ENCODE measurements around the gene CEP152. TPM values are rescaled to one million over a fixed set of nuclear protein-coding genes. Genes with fewer than 3 reads are reported as not detected.

Gene CEP152
- total and polyA plus RNA-seq, 9 of the 15 experiments (the other 6 are each of a cell fraction or from before 2014, with no cell fraction given): 9.9 to 43.0 (median 23.6) TPM

- TF ChIP-seq CC2D1A (IDR thresholded peaks at IDR 0.05) (no peak; the same call in 1 of the 2 replicates), GABPB1 (CRISPR knock-in tag; IDR thresholded peaks at IDR 0.05) (no peak), NFATC3 (IDR thresholded peaks at IDR 0.05) (no peak), TRIM28 (IDR thresholded peaks at IDR 0.05) (no peak), GATAD2B (IDR thresholded peaks at IDR 0.05; ENCODE audit: borderline replicate concordance) (no peak), EHMT2 (IDR thresholded peaks at IDR 0.05) (peak; percentile 27; the same call in 1 of the 2 replicates), ZNF23 (CRISPR knock-in tag; IDR thresholded peaks at IDR 0.05) (no peak), MITF (IDR thresholded peaks at IDR 0.05) (no peak), ZNF561 (CRISPR knock-in tag; conservative IDR thresholded peaks at IDR 0.05) (no peak), ELF4 (CRISPR knock-in tag; IDR thresholded peaks at IDR 0.05) (no peak), ZNF165 (CRISPR knock-in tag; IDR thresholded peaks at IDR 0.05; ENCODE audit: borderline replicate concordance) (no peak), MECOM (CRISPR knock-in tag; IDR thresholded peaks at IDR 0.05) (no peak), TCF15 (CRISPR knock-in tag; IDR thresholded peaks at IDR 0.05) (no peak), FOXJ2 (tag; IDR thresholded peaks at IDR 0.05) (no peak), ZFP30 (CRISPR knock-in tag; IDR thresholded peaks at IDR 0.05; ENCODE audit: borderline replicate concordance) (no peak), NONO (IDR thresholded peaks at IDR 0.05; ENCODE audit: low read depth in 2 of 2, low read length in 1 of 2) (no peak), FOXA3 (CRISPR knock-in tag; conservative IDR thresholded peaks at IDR 0.05 in 1 of 2, IDR thresholded peaks at IDR 0.05 in 1 of 2) (peak; percentile 60 to 97; a peak in 3 of 4 replicates), KAT2B (IDR thresholded peaks at IDR 0.05; ENCODE audit: low read depth, low read length) (no peak), HNRNPLL (IDR thresholded peaks at IDR 0.05; ENCODE audit: low read depth, low read length, poor library complexity, severe bottlenecking) (no peak), THRAP3 (IDR thresholded peaks at IDR 0.05; ENCODE audit: borderline replicate concordance) (no peak), DIDO1 (tag; IDR thresholded peaks at IDR 0.05; ENCODE audit: low read depth) (no peak), CREM (IDR thresholded peaks at IDR 0.05; ENCODE audit: low read depth) (no peak), EZH2 (IDR thresholded peaks at IDR 0.05; ENCODE audit: borderline replicate concordance, low read depth, low read length) (no peak)
- TF ChIP-seq, protein P1, sequence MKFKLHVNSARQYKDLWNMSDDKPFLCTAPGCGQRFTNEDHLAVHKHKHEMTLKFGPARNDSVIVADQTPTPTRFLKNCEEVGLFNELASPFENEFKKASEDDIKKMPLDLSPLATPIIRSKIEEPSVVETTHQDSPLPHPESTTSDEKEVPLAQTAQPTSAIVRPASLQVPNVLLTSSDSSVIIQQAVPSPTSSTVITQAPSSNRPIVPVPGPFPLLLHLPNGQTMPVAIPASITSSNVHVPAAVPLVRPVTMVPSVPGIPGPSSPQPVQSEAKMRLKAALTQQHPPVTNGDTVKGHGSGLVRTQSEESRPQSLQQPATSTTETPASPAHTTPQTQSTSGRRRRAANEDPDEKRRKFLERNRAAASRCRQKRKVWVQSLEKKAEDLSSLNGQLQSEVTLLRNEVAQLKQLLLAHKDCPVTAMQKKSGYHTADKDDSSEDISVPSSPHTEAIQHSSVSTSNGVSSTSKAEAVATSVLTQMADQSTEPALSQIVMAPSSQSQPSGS (CRISPR knock-in tag; IDR thresholded peaks at IDR 0.05): no peak
- TF ChIP-seq, protein P2, sequence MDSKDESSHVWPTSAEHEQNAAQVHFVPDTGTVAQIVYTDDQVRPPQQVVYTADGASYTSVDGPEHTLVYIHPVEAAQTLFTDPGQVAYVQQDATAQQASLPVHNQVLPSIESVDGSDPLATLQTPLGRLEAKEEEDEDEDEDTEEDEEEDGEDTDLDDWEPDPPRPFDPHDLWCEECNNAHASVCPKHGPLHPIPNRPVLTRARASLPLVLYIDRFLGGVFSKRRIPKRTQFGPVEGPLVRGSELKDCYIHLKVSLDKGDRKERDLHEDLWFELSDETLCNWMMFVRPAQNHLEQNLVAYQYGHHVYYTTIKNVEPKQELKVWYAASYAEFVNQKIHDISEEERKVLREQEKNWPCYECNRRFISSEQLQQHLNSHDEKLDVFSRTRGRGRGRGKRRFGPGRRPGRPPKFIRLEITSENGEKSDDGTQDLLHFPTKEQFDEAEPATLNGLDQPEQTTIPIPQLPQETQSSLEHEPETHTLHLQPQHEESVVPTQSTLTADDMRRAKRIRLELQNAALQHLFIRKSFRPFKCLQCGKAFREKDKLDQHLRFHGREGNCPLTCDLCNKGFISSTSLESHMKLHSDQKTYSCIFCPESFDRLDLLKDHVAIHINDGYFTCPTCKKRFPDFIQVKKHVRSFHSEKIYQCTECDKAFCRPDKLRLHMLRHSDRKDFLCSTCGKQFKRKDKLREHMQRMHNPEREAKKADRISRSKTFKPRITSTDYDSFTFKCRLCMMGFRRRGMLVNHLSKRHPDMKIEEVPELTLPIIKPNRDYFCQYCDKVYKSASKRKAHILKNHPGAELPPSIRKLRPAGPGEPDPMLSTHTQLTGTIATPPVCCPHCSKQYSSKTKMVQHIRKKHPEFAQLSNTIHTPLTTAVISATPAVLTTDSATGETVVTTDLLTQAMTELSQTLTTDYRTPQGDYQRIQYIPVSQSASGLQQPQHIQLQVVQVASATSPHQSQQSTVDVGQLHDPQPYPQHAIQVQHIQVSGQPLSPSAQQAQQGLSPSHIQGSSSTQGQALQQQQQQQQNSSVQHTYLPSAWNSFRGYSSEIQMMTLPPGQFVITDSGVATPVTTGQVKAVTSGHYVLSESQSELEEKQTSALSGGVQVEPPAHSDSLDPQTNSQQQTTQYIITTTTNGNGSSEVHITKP (IDR thresholded peaks at IDR 0.05; ENCODE audit: partially characterized antibody): no peak
Observed at GRCh38 chr15:48851956-48852355, 41.1 kb upstream of the CEP152 start (continued).
